Stimulated activated naive CD4-positive, alpha-beta T cell (primary cell): ENCODE results near the gene DAP.

Experiments
- DNase-seq, 6 experiments: peaks; one replicate each; lab custom pipeline; 2025; lab: John Stamatoyannopoulos, UW

DAP gene

GRCh38 chr5:10760096-10760920, 726 bp downstream of the DAP start:
- DNase-seq: peak in 4 of 6 experiments; percentile 4 to 69 (median 42)

- no peak for DNase-seq
Measured at GRCh38 chr5:10759111-10759510, 1.9 kb downstream of the DAP start.

GRCh38 chr5:10757922-10758555, 3.0 kb downstream of the DAP start:
- DNase-seq: no peak

- no peak for DNase-seq
Measured at GRCh38 chr5:10757043-10757442, 4.0 kb downstream of the DAP start.

GRCh38 chr5:10756549-10756948, 4.5 kb downstream of the DAP start:
- DNase-seq: no peak

- DNase-seq: no peak
Measured at GRCh38 chr5:10753178-10753577, 7.9 kb downstream of the DAP start.

- DNase-seq: no peak
Measured at GRCh38 chr5:10752451-10752850, 8.6 kb downstream of the DAP start.

- DNase-seq: no peak
Measured at GRCh38 chr5:10750909-10751308, 10.1 kb downstream of the DAP start.

- DNase-seq: no peak
Measured at GRCh38 chr5:10747678-10748622, 13.1 kb downstream of the DAP start.

GRCh38 chr5:10746711-10747110, 14.3 kb downstream of the DAP start:
- DNase-seq: no peak

- no peak for DNase-seq
Measured at GRCh38 chr5:10745133-10745532, 15.9 kb downstream of the DAP start.

- no peak for DNase-seq
Measured at GRCh38 chr5:10744681-10745080, 16.4 kb downstream of the DAP start.

GRCh38 chr5:10743951-10744350, 17.1 kb downstream of the DAP start:
- no peak for DNase-seq

- DNase-seq: no peak
Measured at GRCh38 chr5:10743526-10743925, 17.5 kb downstream of the DAP start.

- DNase-seq: no peak
Measured at GRCh38 chr5:10741661-10742060, 19.4 kb downstream of the DAP start.

- DNase-seq: no peak
Measured at GRCh38 chr5:10740384-10740783, 20.6 kb downstream of the DAP start.

- no peak for DNase-seq
Measured at GRCh38 chr5:10737880-10738279, 23.2 kb downstream of the DAP start.

- DNase-seq: no peak
Measured at GRCh38 chr5:10736808-10737207, 24.2 kb downstream of the DAP start.

GRCh38 chr5:10736354-10736753, 24.7 kb downstream of the DAP start:
- no peak for DNase-seq

- DNase-seq: no peak
Measured at GRCh38 chr5:10735569-10736276, 25.3 kb downstream of the DAP start.

- DNase-seq: no peak
Measured at GRCh38 chr5:10734832-10735523, 26.1 kb downstream of the DAP start.
